Measurements from ENCODE around the gene CENPE.
A peak's percentile ranks its signal among the peaks of the same experiment; 100 is the strongest.
"Not testable (repeated sequence)": the region's sequence is repeated elsewhere in the genome, so short reads cannot be mapped to it uniquely, and the experiment has no call there.

Gene CENPE

GRCh38 chr4:103198111-103198765 lies at the start of gene CENPE:
Gene CENPE (minus strand): TSS chr4:103198343. CDS start chr4:103198319, 24 bp downstream.
- TF ChIP-seq CTCF (IDR thresholded peaks at IDR 0.05; ENCODE audit: low read depth, low read length) (no peak), MAX (IDR thresholded peaks at IDR 0.05; ENCODE audit: low read depth, low read length) (peak; percentile 88), MYC (IDR thresholded peaks at IDR 0.05; ENCODE audit: low read depth, low read length) (peak; percentile 63), POLR2A (IDR thresholded peaks at IDR 0.05; ENCODE audit: extremely low read depth, insufficient read length) (peak; percentile 38)
- peak; percentile 91 for DNase-seq (ENCODE audit: low read depth)

GRCh38 chr4:103244251-103244650 lies 46.1 kb upstream of the CENPE start:
- DNase-seq (ENCODE audit: low read depth): no peak
- H3K4me3 ChIP-seq (ENCODE audit: low read depth, low read length): no peak overlapping the region
- TF ChIP-seq POLR2A (IDR thresholded peaks at IDR 0.05; ENCODE audit: extremely low read depth, insufficient read length) (no peak), MAX (IDR thresholded peaks at IDR 0.05; ENCODE audit: low read depth, low read length) (no peak), MYC (IDR thresholded peaks at IDR 0.05; ENCODE audit: low read depth, low read length) (no peak), CTCF (IDR thresholded peaks at IDR 0.05; ENCODE audit: low read depth, low read length) (no peak)

More at GRCh38 chr4:103198111-103198765, at the start of gene CENPE:
- peak within 1 kb of the TSS; percentile 92 for H3K4me3 ChIP-seq (ENCODE audit: low read depth, low read length)

GRCh38 chr4:103230938-103231337 lies 32.8 kb upstream of the CENPE start:
- DNase-seq (ENCODE audit: low read depth); H3K4me3 ChIP-seq (ENCODE audit: low read depth, low read length): not testable (repeated sequence)

GRCh38 chr4:103223556-103223955 lies 25.4 kb upstream of the CENPE start:
- H3K4me3 ChIP-seq (ENCODE audit: low read depth, low read length); DNase-seq (ENCODE audit: low read depth): not testable (repeated sequence)

GRCh38 chr4:103207673-103208072 lies 9.5 kb upstream of the CENPE start:
- DNase-seq (ENCODE audit: low read depth): peak; percentile 13
- TF ChIP-seq CTCF (IDR thresholded peaks at IDR 0.05; ENCODE audit: low read depth, low read length) (peak; percentile 14), MYC (IDR thresholded peaks at IDR 0.05; ENCODE audit: low read depth, low read length) (no peak)

GRCh38 chr4:103204111-103204510 lies 6.0 kb upstream of the CENPE start:
- peak; percentile 20 for DNase-seq (ENCODE audit: low read depth)
- no peak for TF ChIP-seq MYC (IDR thresholded peaks at IDR 0.05; ENCODE audit: low read depth, low read length)
- TF ChIP-seq POLR2A (IDR thresholded peaks at IDR 0.05; ENCODE audit: extremely low read depth, insufficient read length): no peak
- TF ChIP-seq CTCF (IDR thresholded peaks at IDR 0.05; ENCODE audit: low read depth, low read length): no peak
- TF ChIP-seq MAX (IDR thresholded peaks at IDR 0.05; ENCODE audit: low read depth, low read length): no peak
- H3K4me3 ChIP-seq (ENCODE audit: low read depth, low read length): no peak overlapping the region

More at GRCh38 chr4:103207673-103208072, 9.5 kb upstream of the CENPE start:
- no peak overlapping the region for H3K4me3 ChIP-seq (ENCODE audit: low read depth, low read length)

GRCh38 chr4:103201724-103202123 lies 3.6 kb upstream of the CENPE start:
- TF ChIP-seq POLR2A (IDR thresholded peaks at IDR 0.05; ENCODE audit: extremely low read depth, insufficient read length) (no peak), CTCF (IDR thresholded peaks at IDR 0.05; ENCODE audit: low read depth, low read length) (no peak), MYC (IDR thresholded peaks at IDR 0.05; ENCODE audit: low read depth, low read length) (no peak), MAX (IDR thresholded peaks at IDR 0.05; ENCODE audit: low read depth, low read length) (no peak)
- H3K4me3 ChIP-seq (ENCODE audit: low read depth, low read length): no peak overlapping the region
- DNase-seq (ENCODE audit: low read depth): no peak

Data from NB4 (cell line).